VCaP (cell line): ENCODE results near the gene INSIG1.

Source experiments
- H3K27ac ChIP-seq: fragments of 450-650 bp; 2 replicates; pipeline ENCODE4 v1.5.1; 2017
- TF ChIP-seq, protein P1 (sequence below): fragments of 450-650 bp; conservative IDR thresholded peaks from 2 replicates; pipeline ENCODE4 v1.5.1; 2017; ENCODE audit warnings: mild to moderate bottlenecking, moderate library complexity

The INSIG1 gene

DNA sequence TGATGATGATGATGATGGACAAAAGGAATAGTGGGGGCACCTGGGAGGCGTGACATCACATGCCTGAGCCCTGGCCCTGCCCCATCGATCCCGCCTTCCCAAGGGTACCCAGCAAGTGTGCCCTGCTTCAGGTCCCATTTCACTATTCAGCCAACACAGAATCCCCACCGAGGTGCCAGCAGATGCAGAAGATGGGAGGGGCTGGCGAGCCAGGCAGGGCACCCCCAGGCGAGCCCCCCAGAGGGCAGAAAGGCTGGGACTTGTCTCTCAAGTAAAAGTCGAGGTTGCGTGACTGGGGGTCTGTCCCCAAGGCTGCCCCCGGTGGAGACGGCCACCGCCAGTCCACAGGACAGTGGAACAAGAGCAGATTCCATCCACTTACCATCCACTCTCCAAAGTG lies 57.5 kb downstream of the INSIG1 start:
- TF ChIP-seq, protein P1, sequence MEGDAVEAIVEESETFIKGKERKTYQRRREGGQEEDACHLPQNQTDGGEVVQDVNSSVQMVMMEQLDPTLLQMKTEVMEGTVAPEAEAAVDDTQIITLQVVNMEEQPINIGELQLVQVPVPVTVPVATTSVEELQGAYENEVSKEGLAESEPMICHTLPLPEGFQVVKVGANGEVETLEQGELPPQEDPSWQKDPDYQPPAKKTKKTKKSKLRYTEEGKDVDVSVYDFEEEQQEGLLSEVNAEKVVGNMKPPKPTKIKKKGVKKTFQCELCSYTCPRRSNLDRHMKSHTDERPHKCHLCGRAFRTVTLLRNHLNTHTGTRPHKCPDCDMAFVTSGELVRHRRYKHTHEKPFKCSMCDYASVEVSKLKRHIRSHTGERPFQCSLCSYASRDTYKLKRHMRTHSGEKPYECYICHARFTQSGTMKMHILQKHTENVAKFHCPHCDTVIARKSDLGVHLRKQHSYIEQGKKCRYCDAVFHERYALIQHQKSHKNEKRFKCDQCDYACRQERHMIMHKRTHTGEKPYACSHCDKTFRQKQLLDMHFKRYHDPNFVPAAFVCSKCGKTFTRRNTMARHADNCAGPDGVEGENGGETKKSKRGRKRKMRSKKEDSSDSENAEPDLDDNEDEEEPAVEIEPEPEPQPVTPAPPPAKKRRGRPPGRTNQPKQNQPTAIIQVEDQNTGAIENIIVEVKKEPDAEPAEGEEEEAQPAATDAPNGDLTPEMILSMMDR = no peak

DNA sequence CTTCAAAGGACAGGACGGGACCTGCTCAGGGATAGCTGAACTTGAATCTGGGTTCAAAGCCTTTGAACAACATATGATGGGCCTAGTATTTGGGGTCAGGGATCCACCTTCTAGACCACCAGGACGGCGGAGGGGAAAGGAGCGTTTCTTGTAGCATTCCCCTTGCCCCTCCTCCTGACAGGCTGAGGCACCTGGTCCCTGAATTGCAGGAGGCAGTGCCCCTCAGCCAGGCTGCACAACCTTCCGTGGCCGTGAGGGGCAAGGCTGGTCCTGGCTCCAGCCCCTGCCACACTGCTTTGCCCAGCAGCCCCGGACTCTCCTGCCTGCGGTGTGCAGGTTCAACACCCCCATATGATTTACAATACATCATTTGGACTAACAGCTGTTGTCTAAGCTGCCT lies 58.1 kb downstream of the INSIG1 start:
- TF ChIP-seq, protein P1 = no peak
- no peak overlapping the region for H3K27ac ChIP-seq

More for the DNA sequence above, 57.5 kb downstream of the INSIG1 start:
- H3K27ac ChIP-seq = no peak overlapping the region

DNA sequence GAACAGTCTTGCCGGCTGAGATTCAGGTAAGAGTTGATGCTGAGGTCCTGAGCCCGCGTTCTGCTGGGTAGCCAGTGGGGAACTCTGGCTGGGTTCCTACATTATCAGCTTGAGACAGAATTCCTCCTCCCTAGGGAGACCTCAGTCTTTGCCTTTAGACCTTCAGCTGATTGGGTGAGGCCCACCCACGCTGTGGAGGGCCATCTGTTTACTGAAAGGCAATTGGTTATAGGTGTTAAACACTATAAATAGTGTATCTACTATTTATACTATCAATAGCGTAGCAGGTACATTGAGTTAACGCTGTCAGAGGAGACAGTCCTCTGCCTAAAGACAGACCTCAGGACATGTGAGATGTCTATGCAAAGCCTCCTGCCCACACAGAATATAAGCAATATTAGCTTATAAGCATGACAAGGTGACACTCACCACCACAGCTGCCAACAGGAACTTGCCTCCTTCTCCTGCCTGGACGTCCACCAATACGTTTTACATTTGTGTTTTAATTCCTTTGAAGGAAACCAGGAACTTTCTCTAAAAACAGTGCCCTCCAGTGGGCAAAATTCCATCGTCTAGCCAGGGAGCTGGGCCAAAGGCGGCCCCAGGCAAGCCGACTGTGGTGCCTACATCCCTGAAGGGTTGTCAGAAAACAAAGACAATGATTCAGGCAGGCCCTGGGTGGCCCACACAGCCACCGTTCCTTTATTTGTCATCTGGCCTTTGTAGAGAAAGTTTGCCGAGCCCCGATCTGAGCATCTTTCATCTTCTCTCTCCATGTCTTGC lies 58.8 kb downstream of the INSIG1 start:
- H3K27ac ChIP-seq = no peak overlapping the region
- TF ChIP-seq, protein P1 = peak; percentile 79

GRCh38 chr7:155357573-155358041 lies 59.9 kb downstream of the INSIG1 start:
- H3K27ac ChIP-seq = no peak overlapping the region
- TF ChIP-seq, protein P1 = no peak

GRCh38 chr7:155358066-155358947 lies 60.6 kb downstream of the INSIG1 start:
- TF ChIP-seq, protein P1 = no peak
- no peak overlapping the region for H3K27ac ChIP-seq

GRCh38 chr7:155358948-155359712 lies 61.5 kb downstream of the INSIG1 start:
- no peak overlapping the region for H3K27ac ChIP-seq
- TF ChIP-seq, protein P1 = no peak
